Tibial nerve (tissue), 4 donors: Measurements from ENCODE around the gene HIPK2.

Experiments used
- CTCF ChIP-seq, 5 experiments: fragments of 200-600 bp in 3 of 5; fragments of 450-650 bp in 2 of 5; sonication (generic) in 3 of 5; IDR thresholded peaks; one replicate each; pipeline ENCODE4 v1.5.1; 2016 to 2019; ENCODE audit warnings: antibody characterized with exemption in 5 of 5, mild to moderate bottlenecking in 3 of 5, moderate library complexity in 2 of 5
- EP300 ChIP-seq, 2 donors: sonication (generic); formaldehyde crosslinking; IDR thresholded peaks; one replicate each; pipeline ENCODE4 v1.6.1; 2017; ENCODE audit warnings: antibody characterized with exemption in 2 of 2, mild to moderate bottlenecking in 1 of 2
- POLR2A ChIP-seq, 2 donors: fragments of 450-650 bp; IDR thresholded peaks; one replicate each; pipeline ENCODE4 v1.6.1; 2017; ENCODE audit warnings: antibody characterized with exemption in 2 of 2, mild to moderate bottlenecking in 2 of 2, moderate library complexity in 2 of 2

DNA sequence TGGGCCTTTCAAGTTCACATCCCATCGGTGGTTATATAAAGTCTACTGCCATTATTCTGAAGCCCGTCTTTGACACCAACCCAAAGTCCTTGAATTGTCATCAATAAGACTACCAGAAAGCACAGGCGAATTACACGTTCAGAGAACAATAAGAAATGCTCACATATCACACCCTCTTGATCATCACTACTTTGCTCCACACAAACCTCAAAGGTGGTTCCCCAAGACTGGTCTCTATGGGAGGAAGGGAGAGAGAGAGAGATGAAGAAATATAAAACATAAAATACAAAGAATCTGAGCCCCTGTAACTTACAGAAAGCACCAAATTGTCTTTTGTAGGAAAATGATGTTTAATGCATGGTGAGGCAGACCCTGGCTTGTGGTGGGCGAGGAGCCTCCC, 4.4 kb downstream of the HIPK2 start:
- TF ChIP-seq CTCF (IDR thresholded peaks at IDR 0.05): no peak
- no peak for TF ChIP-seq POLR2A (IDR thresholded peaks at IDR 0.05)
- no peak for TF ChIP-seq EP300 (IDR thresholded peaks at IDR 0.05)
